Activated CD4-positive, alpha-beta T cell treated with anti-CD3 and anti-CD28 coated beads, Interleukin-2, amount 10 ng/mL, durations not matched to agents 24 days and 14 days (primary cell): ENCODE data around the gene PPM1F. TPM values are rescaled to one million over a fixed set of nuclear protein-coding genes. Genes with fewer than 3 reads are reported as not detected.
A peak's percentile ranks its signal among the peaks of the same experiment; 100 is the strongest.

Experiments used
- DNase-seq: peaks from one replicate; pipeline ENCODE4 v3.0.0; 2022
- H3K27ac Mint-ChIP-seq: one replicate; pipeline ENCODE4 v1.8.0; 2022; ENCODE audit warnings: mild to moderate bottlenecking, mixed read lengths
- H3K27me3 Mint-ChIP-seq: one replicate; pipeline ENCODE4 v1.8.0; 2022; ENCODE audit warnings: mixed read lengths
- H3K36me3 Mint-ChIP-seq: one replicate; pipeline ENCODE4 v1.8.0; 2022; ENCODE audit warnings: low read depth, mild to moderate bottlenecking, mixed read lengths
- H3K4me1 Mint-ChIP-seq: one replicate; pipeline ENCODE4 v1.8.0; 2021; ENCODE audit warnings: mixed read lengths
- H3K4me3 Mint-ChIP-seq: one replicate; pipeline ENCODE4 v1.8.0; 2022; ENCODE audit warnings: mild to moderate bottlenecking, moderate library complexity, mixed read lengths
- H3K9me3 Mint-ChIP-seq: one replicate; pipeline ENCODE4 v1.8.0; 2021; ENCODE audit warnings: mixed read lengths
- intact Hi-C: fragments of 100-400 bp; cut with micrococcal nuclease; formaldehyde crosslinking; loops from one replicate; pipeline ENCODE4 v1.15.1; 2023
- total RNA-seq: library from RNA; stranded (reverse); gene quantifications from 2 replicates; pipeline ENCODE4 v1.2.3, GENCODE V29; 2022

Gene PPM1F
- total RNA-seq, 1 donor from 2014 or later = 40.1 TPM

DNA sequence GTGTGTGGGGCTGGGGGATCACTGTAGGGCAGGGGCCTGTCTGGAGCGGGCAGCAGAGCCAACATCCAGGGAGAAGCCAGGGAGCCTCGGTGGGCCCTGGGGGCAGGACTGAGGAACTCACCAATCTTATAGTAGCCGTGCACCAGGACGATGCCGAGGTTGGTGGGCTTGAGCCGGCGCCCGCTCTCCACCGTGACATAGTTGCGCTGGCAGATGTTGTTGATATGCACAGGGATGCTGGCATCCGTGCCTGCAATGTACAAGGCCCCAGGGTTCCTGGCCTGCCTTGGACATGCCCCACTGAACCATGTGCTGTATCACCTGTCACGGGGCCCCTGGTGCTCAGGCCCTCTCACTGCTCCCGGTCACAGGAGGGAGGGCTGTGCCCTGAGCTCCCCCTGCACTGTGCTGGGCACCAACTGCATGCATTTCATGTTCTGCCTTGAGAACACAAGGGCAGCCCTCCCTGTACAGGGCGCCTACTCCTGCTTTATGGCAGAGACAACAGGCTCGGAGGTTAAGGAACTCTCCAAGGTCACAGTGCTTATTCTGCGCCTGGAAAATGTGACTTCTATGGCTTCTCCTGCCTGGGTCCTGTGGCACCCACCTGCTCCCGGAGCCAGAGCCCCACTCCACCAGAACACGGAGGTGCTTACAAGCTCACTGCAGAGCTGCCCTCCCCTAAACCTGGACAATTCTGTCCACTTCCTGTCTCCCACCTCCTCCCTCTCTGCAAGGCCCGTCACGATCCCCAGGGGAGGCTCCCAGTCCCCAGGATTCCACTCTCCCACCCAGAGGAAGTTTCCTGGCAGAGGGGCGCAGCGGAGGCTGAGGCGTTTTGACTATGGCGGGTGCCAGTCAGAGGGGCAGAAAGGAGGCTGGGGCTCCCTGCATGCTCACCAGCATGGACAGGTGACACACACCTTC is 7.8 kb upstream of the PPM1F start:
- Mint-ChIP-seq H3K36me3 (peaks cover 14% of the 10 kb centered on the region), H3K27ac (no peak overlapping the region), H3K9me3 (no peaks in the 10 kb centered on the region), H3K4me1 (no peaks in the 10 kb centered on the region), H3K4me3 (no peak overlapping the region), H3K27me3 (no peaks in the 10 kb centered on the region)
- intact Hi-C loops = no loop called here
- DNase-seq = no peak

DNA sequence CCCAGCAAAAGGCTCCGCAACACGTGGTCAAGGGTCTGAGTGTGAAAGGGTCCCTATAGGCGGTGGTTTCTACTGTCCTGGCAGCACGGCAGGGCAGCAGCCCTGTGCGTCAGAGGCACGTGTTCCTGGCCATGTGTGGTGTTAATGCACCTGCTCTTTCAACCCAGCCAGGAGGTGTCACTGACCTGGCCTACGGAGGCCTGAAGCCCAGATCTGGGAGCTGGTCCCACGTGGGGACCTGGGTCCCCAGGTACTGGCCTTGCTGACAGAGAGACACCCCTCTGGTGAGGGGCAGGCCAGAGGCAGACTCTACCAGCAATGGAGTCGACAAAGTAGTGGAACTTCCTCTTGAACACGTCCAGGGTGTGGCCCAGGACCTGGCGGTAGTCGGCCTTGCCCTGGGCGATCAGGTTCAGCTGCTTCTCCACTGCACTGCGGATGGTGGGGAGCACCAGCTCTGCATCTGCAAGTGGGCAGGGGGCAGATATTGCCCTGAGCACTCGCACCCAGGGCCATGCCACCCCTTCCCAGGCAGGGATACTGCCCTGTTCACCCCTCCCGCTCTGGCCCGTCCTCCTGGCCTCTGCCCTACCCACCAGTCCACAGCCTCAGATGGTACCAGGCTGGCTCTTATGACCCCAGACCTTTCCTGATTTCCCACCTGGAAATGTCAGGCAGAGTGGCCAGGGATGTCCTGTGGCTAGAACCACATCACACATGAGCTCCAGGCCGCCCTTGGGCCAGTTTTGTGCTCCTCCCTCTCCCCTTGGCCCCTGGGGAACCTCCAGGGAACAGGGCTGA is 6.8 kb upstream of the PPM1F start:
- Mint-ChIP-seq H3K9me3 (no peaks in the 10 kb centered on the region), H3K36me3 (peaks cover 12% of the 10 kb centered on the region), H3K27me3 (no peaks in the 10 kb centered on the region), H3K4me3 (no peak overlapping the region), H3K27ac (no peak overlapping the region), H3K4me1 (no peaks in the 10 kb centered on the region)
- intact Hi-C loops = no loop called here
- no peak for DNase-seq

DNA sequence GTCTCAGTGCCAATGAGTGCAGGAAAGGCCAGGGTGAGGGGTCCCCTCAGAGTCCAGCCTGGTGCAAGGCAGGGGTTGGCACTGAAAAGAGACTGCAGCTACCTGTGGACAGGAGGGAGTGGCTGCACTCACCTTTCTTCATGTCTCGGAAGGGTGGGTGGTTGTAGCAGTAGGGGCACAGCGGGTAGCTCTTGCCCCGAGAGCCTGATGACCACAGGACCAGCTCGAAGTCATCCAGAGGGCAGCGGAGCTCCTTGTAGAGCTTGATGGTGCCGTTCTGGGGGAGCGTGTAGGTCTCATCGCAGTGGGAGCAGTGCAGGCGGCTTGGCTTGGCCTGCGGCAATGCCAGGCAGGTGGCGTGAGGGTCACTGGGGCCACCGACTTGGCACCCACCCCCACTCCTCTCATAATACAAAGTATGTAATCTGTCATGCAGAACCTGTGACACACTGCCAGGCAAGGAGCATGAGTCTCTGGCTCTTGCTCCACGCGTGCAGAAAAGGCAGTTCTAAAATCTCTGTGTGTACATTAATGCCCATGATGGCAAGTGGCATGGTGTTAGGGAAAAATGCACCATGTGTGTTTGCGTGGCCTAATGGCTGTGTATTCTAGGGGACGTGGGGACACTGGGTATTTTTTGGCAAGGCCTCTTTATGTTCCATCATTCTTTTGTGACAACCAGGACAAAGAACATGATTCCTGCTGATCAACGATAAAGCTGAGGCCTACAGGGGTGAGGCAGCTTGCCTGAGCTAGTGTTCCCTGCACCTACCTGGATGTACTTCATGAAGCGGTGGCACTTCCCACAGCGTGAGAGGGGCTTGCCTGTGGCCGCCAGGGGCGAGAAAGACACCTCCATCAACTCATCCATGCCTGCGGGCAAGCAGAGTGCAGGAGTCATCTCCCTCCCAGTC is 6.0 kb upstream of the PPM1F start:
- intact Hi-C loops = no loop called here
- Mint-ChIP-seq H3K4me1 (no peaks in the 10 kb centered on the region), H3K9me3 (no peaks in the 10 kb centered on the region), H3K36me3 (peaks cover 9% of the 10 kb centered on the region), H3K27me3 (no peaks in the 10 kb centered on the region), H3K4me3 (no peak overlapping the region), H3K27ac (no peak overlapping the region)
- no peak for DNase-seq

DNA sequence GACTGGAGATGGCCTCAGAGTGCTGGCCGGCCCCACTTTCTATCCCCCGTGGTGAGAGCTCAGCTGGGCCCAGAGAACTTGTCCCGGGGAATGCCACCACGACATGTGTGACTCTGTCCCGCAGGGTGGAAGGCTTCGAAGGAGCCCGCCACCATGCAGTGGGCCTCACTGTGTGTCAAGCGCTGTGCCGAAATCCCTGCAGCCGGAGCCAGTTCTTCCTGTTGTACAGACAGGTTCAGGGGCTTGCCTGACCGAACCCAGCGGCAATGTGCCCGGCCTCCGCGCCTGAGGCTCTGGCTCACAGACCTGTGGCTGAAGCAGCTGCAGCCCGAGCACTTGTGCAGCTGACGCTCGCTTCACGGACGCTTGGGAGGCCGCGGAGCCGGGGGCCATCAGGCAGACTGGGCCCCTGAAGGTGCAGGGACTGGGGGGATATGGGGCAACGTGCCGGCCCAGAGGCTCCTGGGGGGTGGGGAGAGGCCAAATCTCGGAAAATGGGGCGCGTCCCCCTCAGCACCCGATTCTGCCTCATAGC is 650 bp downstream of the PPM1F start:
- intact Hi-C loops = loop anchor here (1.0 kb wide), 3 partner anchors 10 to 239 kb away; no protein-coding TSS in a partner anchor
- DNase-seq = peak; percentile 77
- Mint-ChIP-seq H3K4me1 (peaks cover 16% of the 10 kb centered on the region), H3K27me3 (no peaks in the 10 kb centered on the region), H3K36me3 (peaks cover 2% of the 10 kb centered on the region), H3K27ac (peak overlapping the region; percentile 73), H3K9me3 (no peaks in the 10 kb centered on the region), H3K4me3 (peak overlapping the region; percentile 92)

DNA sequence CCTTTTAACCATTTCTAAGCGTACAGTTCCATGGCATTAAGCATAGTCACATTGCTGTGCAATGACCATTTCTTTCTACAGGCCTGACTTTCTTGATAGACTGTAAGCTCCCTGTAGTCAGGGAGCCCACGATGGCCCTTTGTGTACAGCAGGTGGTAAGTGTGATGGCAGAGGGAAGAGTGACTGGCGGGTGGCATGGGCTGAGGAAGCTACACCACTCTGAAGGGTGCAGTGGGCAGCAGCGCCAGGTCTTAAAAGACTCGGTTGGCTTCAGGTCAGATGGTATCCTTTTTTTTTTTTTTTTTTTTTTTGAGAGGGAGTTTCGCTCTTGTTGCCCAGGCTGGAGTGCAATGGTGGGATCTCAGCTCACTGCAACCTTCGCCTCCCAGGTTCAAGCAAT is 1.6 kb downstream of the PPM1F start:
- H3K4me3 Mint-ChIP-seq = peak overlapping the region; percentile 53
- intact Hi-C loops = no loop called here
- H3K27ac Mint-ChIP-seq = no peak overlapping the region
- peaks cover 2% of the 10 kb centered on the region for H3K36me3 Mint-ChIP-seq
- H3K9me3 Mint-ChIP-seq = no peaks in the 10 kb centered on the region
- peaks cover 16% of the 10 kb centered on the region for H3K4me1 Mint-ChIP-seq
- no peaks in the 10 kb centered on the region for H3K27me3 Mint-ChIP-seq
- no peak for DNase-seq

DNA sequence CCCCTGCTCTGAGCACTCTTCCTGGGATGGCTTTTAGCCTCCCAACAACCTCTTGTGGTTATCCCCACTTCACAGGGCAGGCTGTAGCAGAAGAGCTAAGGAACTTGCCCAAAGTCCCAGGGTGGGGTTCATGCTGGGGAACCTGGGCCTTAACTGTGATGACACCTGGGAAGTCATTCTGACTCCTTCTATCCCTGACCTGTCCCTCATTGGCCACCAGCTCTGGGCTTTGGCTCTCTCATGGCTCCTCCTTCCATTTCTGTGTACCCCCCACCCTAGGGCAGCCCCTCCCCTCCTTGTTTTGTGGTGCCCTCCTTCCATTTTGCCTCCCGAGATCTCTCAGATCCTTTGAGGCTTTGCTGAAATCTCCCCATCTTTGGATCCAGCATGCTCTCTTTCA is 2.7 kb downstream of the PPM1F start:
- no peaks in the 10 kb centered on the region for H3K9me3 Mint-ChIP-seq
- H3K27me3 Mint-ChIP-seq = no peaks in the 10 kb centered on the region
- intact Hi-C loops = no loop called here
- H3K4me3 Mint-ChIP-seq = no peak overlapping the region
- peaks cover 16% of the 10 kb centered on the region for H3K4me1 Mint-ChIP-seq
- no peak overlapping the region for H3K27ac Mint-ChIP-seq
- no peak for DNase-seq
- peaks cover 2% of the 10 kb centered on the region for H3K36me3 Mint-ChIP-seq

DNA sequence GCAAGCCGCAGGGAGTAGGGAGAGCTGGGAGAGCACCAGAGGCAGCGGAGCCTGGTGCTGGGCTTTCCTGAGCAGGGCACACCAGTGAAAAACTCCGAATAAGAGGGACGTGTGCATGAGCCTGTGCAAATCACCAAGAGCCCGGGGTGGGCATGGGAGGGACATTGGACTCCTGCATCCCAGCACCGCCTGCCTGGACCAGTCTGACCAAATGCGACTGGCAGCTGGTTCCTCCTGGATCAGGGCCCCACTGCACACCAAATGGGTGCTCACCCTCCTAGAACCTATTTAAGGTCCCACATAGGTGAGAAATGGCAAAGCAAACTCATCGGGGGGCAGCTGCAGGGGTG is 3.1 kb downstream of the PPM1F start:
- H3K27me3 Mint-ChIP-seq = no peaks in the 10 kb centered on the region
- intact Hi-C loops = no loop called here
- peaks cover 16% of the 10 kb centered on the region for H3K4me1 Mint-ChIP-seq
- H3K27ac Mint-ChIP-seq = no peak overlapping the region
- no peak overlapping the region for H3K4me3 Mint-ChIP-seq
- H3K36me3 Mint-ChIP-seq = peaks cover 2% of the 10 kb centered on the region
- H3K9me3 Mint-ChIP-seq = no peaks in the 10 kb centered on the region
- no peak for DNase-seq

DNA sequence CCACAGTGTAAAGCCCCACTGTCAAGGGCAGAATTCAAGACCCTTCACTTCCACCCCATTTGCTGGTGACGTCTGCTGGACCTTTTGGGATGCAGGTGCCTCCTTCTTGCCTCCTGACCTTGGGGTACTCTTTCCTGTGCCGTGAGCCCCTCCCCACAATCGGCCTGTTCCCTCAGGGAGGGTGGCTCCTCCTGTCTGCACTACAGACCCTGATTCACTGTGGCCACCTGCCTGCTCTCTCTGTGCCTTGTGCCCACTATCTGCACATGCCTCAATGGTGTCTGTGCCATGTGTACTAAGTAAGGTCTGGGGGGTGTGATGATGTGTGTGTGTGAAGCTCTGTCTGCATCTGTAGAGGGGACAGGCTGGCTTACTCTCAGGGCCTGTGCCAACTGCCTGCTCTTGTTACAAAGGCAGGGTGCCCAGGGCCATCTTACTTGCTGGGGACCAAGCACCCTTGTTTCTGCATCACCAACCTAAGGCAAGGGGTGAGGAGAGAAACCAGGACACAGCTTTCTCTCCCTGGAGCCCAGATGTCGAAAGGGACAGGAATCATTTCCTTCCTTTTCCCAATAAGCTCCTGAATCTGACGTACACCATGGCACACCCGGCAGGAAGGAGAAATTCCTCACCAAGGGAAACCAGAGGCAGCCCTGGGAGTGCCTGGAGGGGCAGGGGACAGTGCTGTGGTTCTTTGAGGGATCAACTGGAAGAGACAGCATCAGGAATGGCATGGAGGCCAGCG is 3.7 kb downstream of the PPM1F start:
- Mint-ChIP-seq H3K4me3 (no peak overlapping the region), H3K27me3 (no peaks in the 10 kb centered on the region), H3K9me3 (no peaks in the 10 kb centered on the region), H3K27ac (no peak overlapping the region), H3K36me3 (peaks cover 4% of the 10 kb centered on the region), H3K4me1 (peaks cover 16% of the 10 kb centered on the region)
- intact Hi-C loops = no loop called here
- DNase-seq = no peak

DNA sequence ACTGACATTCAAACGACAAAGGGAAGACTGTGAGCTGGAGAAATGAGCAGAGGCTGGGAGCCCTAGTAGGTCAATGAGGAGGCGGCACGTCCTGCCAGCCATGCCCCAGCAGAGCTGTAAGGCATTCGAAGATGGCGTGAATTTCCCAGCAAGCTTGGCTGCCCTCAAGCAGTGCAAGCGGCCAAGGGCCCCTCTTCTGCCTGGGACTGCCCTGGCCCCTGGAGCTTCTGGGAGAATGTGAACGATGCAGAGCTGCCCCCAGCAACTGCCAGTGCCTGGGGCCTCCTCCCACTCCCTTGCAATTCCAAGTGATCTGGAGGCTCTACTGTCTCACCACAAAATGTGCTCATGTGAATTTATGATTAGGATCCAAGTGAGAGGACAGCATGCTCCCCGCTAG is 4.3 kb downstream of the PPM1F start:
- Mint-ChIP-seq H3K27me3 (no peaks in the 10 kb centered on the region), H3K27ac (no peak overlapping the region), H3K4me1 (peaks cover 18% of the 10 kb centered on the region), H3K4me3 (no peak overlapping the region), H3K9me3 (no peaks in the 10 kb centered on the region), H3K36me3 (peaks cover 4% of the 10 kb centered on the region)
- DNase-seq = no peak
- intact Hi-C loops = no loop called here

DNA sequence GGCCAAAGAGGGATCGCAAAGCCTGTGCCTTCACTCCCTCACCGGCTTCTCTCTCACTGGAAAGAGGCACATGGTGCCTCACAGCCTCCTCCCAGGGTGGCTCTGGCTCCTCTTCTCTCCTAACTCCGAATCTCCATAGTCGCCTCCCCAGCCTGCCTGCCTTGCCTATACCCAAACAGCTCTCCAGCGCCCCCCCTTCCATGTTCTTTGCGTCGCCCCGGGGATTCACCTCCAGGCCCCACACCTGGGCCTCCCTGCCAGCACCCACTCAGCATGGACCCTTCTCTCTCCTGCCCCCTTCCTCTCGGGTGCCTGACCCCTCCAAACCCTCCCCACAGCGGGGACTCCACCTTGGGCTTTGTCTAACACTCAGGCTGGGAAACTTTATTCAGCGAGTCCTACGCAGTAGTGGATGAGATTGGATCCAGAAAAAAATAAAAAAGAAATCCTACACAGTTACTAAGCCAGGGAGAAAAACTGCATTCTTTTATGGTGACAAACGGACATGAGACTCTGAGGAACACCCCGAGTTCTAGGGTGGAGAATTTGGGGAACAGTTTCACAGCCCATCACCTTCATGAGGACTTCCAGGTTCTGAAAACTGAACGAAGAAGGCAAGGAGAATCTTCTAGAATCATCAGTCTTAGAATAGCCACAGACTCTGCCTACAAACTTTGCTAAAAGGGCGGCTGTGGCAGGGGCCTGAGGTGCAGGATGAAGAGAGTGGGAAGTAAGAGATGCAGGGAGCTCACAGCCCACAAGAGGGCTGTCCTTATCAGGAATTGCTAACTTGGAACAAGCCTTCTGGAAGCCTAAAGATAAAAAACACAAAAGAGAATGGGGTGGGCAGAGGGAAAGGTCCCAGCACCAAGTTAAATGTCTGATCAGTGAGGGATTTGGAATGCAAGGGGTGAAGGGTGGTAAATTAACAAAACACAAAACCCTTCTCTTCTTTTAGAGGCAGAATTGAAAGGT is 5.3 kb downstream of the PPM1F start:
- Mint-ChIP-seq H3K4me3 (no peak overlapping the region), H3K4me1 (peaks cover 18% of the 10 kb centered on the region), H3K36me3 (peaks cover 4% of the 10 kb centered on the region), H3K27me3 (no peaks in the 10 kb centered on the region), H3K9me3 (no peaks in the 10 kb centered on the region), H3K27ac (no peak overlapping the region)
- no peak for DNase-seq
- intact Hi-C loops = no loop called here

DNA sequence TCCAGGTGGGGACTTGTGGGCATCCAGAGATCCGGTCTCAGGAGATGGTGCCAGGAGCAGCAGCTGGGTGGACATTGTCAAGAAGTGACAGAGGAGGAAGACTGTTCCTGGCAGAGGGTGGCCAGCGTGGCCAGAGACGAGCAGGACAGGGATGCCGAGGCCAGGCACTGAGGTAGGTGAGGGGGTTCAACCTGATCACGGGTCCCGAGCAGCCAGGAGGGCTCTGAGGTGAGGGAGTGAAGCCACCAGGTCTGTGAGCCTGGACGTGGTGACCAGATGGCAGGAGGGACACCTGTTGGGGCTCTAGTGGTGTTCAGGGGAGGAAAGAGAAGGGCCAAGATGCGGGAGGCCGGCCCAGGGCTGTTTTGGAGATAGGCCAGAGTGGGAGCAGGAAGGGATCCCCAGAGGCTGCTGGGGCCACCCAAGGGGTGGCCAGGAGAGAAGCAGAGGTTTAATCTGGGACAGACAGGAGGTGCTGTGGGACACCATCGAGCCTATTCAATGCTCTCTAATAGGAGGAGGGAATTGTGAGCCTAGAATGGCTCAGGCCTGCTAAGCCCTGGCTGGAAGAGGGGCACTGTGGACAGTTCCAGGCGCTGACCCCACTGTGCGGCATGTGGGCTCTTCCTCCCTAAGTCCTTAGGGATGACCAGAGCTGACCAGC is 6.3 kb downstream of the PPM1F start:
- no peak for DNase-seq
- Mint-ChIP-seq H3K27me3 (no peaks in the 10 kb centered on the region), H3K4me1 (peaks cover 19% of the 10 kb centered on the region), H3K9me3 (no peaks in the 10 kb centered on the region), H3K36me3 (peaks cover 4% of the 10 kb centered on the region), H3K4me3 (no peak overlapping the region), H3K27ac (no peak overlapping the region)
- intact Hi-C loops = no loop called here
